GM12874 (cell line): ENCODE data around the gene XRN2.

Source experiments
- CTCF ChIP-seq: IDR thresholded peaks from 2 replicates; pipeline ENCODE4 v1.5.1; 2011; ENCODE audit warnings: low read depth, mild to moderate bottlenecking, control low read depth, low read length, moderate library complexity; ENCODE audit not compliant: insufficient read depth

XRN2 gene

DNA sequence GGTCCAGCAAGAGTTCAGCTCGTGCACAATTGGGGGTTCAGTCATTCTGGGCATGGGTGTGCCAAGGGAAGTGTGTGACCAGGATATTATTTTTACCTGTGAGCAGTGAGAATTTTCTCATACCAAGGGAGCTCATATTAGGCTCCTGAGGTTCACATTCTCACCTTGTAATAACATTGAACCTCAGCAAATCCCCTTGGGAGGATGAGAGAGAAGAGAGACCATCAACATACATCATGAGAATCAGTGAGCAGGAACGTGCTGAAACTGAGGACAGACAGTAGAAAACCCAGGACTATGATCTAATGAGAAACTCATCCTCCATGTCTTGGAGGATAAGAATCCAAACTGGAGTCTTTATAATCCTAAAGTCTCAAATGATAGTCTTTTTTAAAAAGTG, 33.4 kb upstream of the XRN2 start:
- no peak for TF ChIP-seq CTCF

GRCh38 chr20:21270806-21271205, 32.3 kb upstream of the XRN2 start:
- TF ChIP-seq CTCF, result no peak

GRCh38 chr20:21272279-21272678, 30.9 kb upstream of the XRN2 start:
- TF ChIP-seq CTCF, result no peak

DNA sequence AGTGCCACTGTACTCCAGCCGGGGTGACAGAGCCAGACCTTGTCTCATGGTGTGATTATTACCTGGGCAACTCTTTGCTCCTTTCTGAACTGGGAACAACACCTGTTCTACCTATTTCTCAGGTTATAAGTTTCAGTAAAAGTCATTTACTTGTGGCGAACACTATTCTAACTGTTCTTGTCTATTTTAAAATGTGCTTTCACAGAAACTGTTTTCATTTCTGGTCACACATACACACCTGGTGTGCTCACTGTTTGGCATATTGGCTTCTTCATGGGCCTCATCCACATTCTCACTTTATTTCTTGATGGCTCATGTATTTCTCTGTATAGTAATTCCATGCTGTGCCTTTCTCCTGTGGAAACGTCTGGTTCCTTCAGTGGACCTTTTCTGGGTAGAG, 30.5 kb upstream of the XRN2 start:
- TF ChIP-seq CTCF, result no peak

DNA sequence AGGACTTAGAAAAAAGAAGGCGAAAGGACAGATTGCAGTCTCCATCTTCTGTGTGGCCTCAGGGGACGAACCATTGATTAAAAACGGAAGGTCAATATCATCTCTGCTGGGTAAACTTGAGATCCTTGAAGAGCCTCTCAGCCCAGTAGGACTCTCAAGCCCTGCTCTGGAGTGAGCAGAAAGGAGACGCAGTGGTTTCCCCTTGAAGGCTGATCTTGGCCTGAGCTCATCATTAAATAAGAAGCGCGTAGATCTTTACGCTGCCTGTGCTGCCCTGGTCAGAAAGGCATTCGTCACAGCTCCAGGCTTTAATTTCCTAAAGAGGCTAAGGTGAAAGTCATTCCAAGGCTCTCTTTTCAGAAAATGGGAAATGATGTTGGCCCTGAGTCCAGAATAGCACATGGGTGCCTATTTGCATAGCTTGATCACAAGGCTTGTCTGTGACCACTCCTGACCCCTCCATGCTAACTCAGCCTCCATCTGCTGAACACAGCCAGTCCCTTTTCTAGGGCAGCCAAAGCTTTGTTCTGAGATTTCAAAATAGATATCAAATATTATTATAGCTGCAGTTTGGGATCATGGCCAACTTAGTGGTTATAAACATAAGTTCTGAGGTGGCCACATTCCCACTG, 29.3 kb upstream of the XRN2 start:
- no peak for TF ChIP-seq CTCF

DNA sequence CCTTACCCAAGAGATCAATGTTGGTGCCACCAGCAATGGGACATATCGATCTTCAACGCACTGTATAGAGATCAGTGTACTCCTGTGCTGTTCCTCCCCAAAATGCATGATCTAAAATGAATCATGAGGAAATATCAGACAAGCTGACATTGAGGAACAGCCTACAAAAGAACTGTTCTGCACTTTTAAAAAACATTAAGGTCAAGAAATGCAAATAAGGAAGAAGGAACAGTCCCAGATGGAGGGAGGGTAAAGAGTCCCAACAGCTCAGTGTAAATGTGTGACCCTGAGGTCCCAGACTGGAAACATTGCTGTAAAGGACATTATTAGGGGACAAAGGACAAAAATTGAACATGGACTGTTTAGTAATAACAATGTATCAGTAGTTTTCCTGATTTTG, 24.3 kb upstream of the XRN2 start:
- no peak for TF ChIP-seq CTCF

DNA sequence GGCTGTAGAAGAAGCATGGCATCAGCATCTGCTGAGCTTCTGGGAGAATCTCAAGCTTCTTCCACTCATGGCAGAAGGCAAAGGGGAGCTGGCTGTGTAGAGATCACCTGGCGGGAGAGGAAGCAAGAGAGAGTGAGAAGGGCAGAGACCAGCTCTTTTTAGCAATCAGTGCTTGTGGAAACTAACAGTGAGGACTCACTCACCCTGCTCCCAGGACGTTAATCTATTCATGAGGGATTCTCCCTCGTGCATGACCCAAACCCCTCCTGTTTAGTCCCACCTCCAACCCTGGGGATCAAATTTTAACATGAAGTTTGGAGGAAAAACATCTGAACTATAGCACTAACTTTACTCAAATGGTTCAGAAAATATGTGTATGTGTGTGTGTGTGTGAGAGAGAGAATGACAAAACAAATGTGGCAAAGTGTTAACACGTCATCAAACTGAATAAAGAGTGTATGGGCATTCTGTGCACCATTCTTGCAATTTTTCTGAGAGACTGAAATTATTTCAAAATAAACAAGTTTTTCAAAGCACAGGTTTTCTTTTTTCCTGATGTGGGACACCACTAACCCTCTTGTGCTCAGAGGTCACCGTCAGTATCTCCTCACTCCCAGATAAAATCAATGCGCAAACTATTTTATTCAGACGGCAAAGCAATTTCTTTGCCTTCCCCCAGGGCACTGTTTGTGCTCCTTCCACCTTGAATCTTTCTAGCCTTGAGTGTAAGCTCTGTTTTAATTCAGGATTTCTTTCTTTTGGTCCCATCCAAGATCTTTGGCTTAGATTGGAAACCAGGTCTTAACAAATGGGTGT, 23.2 kb upstream of the XRN2 start:
- TF ChIP-seq CTCF, result no peak
